T-helper 1 cell (primary cell): ENCODE data around the gene SENP1.
A peak's percentile ranks its signal among the peaks of the same experiment; 100 is the strongest.

Experiments used
- DNase-seq, 5 donors: peaks; one replicate each; pipeline ENCODE4 v3.0.0-alpha.2; 2012 to 2020

The SENP1 gene

DNA sequence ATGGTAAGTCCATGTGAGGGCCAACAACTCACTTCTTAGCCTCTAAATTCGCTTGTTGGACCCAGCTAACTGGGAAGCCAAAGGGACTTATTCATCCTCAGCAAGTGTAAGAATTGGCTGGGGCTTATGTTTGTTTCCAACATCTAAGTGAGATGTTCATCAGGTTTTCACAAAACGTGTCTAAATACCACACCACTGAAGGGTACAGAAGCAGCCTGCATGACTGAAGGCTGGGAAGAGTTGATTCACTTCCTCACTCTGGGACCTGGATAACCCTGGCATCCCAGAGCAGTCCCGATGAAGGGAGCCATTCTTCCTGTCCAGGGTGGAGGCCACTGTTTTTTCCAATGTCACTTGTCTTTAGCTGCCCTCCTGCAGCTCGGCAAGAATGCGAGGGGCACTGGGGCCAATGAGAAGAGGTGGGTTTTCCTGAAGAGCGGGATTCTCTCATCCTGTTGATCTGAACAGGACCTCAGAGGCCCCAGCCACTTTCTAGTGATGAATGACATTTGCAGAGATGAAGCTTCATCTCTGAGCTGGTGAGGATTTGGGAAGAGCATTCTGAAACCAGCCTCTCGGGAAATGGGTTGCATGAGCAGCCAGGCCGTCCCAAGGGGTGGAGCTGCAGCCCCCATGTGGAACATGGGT is 89.4 kb downstream of the SENP1 start:
- no peak for DNase-seq

DNA sequence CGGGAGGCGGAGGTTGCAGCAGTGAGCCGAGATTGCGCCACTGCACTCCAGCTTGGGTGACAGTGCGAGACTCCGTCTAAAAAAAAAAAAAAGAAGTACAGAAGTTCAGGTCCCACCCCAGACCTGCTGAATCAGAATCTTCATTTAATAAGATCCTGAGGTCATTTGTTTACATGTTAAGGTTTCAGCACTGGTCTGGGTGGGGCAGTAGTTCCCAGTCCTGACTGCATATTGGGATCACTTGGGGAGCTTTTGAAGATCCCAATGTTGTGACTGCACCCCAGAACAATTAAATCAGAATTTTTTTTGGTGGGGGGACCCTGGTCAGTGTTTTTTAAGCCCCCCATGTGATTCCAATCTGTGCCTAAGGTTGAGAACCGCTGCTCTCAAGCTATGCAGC is 89.9 kb downstream of the SENP1 start:
- DNase-seq = no peak

DNA sequence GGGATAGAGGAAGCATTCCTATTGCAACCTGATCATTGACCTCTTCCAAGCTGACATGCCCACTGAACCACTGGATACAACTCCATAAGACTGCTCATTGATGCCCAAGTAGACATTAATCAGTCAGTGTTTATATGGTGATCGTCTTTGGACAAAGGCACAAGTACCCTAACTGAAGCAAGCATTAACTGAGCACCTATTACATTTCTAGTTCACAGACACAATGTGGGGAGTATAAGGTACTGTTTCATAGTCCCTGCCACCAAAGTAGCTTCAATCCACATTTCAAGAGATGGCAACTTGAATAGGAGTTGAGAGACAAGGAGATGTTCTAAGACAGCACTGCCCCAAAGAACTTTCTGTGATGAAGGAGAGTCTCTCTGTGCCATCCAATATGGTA is 90.8 kb downstream of the SENP1 start:
- DNase-seq = no peak

DNA sequence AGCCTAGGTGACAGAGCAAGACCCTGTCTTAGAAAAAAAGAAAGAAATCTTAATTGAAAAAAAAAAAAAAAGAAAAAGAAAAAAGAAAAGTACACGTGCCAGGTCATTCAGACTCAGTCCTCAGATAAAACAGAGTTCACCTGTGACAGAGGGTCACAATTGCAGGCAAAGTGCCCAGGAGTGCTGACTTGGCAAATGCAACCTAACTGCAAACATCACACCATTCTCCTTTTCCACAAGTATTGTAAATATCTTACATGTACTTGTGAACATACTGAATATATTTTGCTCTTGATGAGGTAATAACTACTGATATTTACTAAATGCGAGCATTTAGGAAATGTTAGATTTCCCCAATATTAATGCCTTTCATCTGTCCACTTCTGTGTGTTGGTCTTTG is 92.6 kb downstream of the SENP1 start:
- DNase-seq = no peak

DNA sequence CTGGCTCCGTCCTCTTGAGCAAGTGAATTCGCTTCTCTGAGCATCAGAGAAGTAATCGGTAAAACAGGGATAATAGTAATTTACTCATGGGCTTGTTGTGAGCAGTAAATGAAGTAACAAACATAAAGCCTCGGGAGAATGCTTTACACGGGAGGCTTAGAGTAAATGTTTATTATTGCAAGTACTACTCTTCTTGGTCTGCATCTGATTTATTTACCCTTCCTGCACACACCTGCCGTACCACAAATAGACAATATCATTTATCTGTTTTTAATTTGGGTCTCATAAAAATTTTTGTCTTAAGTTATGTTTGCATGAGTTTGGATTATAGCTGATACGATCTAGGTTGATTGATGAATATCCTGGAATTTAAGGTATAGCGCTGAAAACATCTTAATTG is 93.8 kb downstream of the SENP1 start:
- no peak for DNase-seq

DNA sequence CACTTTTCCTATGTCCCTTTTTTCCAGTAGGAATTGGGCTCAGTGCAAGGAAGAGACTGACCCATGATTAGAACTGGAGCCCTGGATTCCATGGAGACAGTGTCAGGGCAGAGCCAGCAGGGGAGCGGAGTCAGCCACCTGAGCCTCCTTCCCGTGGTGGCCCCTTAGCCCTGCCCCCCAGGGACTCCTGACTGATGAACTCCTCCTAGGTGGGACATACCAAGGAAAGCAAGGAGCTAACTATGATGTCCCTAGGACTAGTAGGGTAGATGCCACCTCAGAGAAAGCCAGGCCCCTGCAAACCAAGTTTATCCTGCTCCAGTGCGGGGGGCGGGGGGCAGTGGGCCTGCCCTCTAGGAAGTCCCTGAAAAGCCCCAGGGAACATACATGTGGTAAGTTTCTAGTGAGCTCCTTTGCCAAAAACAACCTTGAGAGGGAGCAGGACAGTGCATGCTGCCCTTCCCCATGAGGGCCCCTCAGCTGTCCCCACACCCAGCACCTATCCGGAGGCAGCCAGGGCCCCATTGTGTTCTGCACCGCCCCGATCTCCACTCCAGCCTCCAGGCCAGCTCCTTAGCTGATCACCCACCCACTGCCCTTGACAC is 95.4 kb downstream of the SENP1 start:
- no peak for DNase-seq

DNA sequence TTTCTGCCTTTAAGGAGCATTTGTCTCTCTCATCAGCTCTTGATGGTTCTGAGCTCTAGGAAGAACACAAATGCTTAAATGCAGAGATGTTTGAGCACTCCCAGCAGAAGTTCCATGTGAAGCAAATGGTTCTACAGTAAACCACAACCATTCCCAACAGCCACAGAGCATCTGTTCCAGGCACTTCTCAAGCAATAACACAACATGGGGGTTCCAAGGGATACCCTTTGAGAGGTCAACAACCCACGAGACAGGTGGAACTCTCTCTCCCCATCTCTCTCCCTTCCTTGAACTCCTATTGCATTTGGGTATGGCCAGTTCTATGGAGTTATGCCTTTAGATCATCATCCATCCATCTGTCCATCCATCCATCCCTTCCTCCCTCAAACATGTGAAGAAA is 96.4 kb downstream of the SENP1 start:
- no peak for DNase-seq

DNA sequence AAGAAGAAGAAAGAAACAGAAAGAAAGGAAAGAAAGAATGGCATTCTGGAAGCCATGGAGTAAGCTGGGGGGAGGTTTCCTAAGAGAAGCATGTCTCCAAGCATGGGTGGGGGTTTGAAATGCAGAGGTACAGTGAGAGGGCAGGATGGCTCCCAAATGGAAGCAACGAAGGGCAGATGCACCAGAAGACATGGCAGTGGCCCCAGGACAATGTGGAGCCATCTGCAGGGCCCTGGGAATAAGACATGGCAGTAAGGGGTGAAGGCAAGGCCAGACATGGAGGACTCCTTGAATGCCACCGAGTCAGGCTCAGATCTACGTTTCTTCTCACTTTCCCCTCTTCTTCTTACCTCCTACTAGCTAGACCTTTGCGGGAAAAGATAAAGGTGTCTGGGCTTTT is 96.9 kb downstream of the SENP1 start:
- DNase-seq = no peak

DNA sequence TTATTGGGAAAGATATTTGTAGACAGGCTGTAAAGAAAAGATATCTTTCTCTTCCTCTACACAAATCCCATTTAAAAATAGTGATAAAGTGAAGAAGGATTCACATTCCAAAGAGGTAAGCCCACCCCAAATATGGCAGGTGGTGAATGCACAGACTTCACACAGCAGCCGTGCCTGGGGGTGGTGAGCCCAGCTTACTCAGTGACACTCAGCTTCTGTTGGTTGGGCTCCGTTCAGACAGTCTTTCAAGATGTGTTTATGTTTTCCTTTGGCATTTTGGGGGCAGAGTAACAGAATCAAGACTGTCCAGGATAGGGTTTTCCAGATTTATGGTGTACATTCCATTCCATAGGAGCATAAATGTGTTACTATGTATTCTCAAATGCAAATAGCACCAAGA is 97.5 kb downstream of the SENP1 start:
- no peak for DNase-seq

DNA sequence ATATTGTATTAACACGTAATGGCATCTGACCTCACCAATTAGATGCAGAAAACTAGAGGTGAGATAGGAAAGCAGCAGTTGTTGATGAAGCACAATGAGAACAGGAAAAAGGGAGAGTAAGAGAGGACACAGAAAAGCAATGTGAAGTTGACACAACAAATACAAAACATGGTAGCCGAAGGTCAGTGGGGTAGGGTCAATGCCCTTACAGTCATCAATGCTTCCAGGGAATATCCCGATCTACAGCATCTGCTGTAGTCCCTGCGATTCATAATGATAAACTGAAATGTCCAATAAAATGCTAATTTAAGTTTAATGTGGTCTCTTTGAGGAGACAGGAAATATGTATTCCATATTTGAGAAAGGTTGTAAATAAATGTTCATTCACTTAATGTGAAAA is 98.7 kb downstream of the SENP1 start:
- no peak for DNase-seq

DNA sequence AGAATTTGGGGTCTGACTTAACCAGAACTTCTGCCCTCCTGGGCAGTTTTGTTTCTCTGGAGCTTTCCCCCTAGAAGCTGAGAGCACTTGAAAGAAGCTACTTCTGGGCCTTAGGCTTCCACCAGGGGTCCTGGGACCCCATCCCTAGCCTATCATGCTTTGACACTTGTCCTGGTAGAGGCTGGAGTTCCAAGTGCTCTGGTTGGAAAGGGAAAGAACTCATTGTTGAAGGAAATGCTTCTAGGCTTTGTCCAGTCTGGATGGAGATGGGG is 100.2 kb downstream of the SENP1 start:
- no peak for DNase-seq

DNA sequence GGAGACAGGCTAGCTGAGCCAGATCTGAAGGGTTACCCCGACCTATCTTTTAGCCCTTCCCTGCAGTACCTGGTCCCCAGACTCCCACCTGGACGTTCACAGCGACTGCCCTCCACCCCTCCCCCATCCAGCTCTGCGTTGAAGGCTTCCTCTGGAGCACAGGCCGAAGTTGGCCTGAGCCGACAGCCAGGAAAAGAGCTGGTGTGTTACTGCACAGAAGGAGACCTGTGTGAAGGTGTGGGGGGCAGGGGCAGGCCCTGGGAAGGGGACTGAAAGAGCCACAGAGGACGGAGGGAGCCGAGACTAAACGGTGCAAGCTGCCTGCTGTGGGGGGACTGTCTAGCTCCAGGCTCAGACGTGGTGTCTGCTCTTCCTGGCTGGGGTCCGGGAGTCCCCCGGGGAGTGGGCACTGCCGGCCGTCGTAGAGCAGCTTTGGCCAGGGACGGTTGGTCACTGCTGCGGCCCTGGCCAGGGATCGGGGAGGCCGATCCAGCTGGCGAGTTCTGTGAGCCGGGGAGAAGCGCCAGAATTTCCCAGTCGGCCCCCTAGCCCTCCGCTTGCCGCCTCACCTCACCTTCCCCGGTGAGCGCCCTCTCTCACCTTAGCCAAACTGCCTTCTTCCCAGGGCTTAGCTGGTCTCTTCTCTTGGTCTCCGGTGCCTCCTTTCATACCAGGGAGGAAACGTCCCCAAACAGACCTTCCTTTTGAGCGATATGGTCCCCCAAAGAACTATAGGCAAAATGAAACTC is 100.7 kb downstream of the SENP1 start:
- DNase-seq = no peak

DNA sequence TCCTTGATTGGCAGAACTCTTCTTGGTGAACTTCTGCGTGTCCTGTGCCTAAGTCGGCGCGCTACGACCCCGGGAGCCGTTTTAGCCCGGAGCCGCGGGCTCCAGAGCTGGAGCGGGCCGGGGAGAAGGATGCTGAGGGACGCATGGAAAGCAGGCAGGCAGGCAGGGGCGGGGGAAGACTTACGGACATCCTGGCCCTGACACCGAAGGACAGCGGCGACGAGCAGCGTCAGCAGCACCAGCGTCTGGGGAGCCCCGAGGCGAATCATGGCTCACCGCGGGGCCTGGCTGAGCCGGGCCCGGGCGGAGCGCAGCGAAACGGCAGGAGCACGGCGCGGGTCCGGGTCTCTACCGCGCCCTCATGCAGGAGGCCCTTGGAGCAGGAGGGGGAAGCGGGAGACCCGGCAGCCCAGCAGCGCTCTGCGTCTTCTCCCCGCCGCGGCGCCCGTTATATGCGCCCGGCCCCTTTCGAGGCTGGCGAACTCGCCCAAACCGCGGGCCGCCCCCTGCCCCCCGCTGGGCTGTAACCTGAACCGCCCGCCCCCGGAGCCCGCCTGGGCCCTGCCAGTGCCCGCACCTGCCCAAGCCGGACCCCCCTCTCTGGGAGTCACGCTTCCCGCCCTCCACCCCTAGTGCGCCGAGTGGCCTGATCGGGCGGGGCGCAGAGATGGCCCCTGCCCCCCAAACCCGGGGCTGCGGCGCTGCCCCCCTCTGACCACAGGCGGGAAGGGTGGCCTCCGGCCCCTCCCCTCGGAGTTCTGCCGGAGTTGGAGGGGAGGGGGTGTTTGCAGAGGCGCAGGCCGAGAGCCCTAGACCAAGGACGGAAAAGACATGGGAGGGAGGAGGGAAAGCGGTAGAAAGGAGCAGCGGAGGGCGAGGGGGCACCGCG is 101.6 kb downstream of the SENP1 start, which contains the start of gene COL2A1:
Gene COL2A1, minus strand, starts transcription at position 424 of the 889 bp plus-strand sequence. Its CDS starts 155 bp downstream, at position 269.
- DNase-seq = peak in 1 of 5 donors; percentile 33

DNA sequence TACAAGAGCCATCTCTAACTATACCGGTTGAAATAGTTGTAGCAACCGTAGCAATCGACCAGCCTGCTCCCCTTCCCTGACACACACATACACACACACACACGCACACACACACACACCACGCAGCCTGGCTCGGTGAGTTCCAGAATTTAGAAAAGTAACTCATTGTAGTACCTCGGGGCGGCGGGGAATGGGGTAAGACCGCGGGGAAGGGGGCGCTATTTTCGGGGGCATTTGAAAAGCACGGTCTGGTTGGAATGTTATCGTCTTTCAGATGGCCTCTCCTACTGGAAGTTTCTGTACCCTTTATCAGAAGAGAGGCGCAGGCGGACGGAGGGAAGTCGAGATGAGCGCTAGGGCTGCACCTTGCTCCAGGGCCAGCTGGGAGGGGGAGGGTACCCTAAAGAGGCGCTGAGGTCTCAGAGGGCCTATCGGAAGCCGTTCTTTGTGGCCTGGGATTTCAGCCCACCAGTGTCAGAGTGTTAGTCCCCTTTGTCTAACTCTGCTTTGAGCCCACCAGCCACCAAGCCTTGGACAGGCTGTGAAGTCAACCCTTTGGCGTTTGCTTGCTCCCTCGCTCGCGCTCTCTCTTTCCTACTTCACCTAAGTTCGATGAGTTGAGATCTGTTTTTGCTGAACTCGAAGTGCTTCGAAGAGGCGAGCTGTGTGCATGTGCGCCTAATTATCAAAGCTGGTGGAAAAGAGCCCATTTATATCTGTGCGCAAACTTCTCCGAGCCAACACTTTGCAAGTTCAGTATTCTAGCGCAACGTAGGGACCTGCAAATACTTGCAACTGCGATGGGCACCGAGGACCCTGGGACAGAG is 102.4 kb downstream of the SENP1 start:
- DNase-seq = peak in 1 of 5 donors; percentile 15

DNA sequence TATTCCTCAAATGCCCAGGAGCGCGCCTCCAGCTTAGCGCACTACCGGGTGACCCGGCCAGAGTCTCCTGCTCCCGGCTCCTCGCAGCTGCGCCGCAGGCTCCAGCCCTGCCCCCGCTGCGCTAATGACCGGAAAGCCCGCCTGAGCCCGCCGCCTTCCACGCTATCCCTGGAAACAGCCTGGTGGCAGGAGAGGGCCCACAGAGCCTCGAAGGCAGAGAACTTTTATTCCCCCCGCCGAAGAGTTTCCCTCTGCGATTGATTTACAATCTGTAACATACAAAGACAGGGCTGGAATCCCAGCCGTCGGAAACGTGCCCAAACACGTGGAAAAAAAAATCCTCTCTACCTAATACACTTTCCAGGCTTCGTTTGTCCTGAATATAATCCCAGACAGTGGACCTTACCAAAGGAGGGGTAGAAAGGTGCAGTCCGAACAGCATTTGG is 103.1 kb downstream of the SENP1 start:
- no peak for DNase-seq

DNA sequence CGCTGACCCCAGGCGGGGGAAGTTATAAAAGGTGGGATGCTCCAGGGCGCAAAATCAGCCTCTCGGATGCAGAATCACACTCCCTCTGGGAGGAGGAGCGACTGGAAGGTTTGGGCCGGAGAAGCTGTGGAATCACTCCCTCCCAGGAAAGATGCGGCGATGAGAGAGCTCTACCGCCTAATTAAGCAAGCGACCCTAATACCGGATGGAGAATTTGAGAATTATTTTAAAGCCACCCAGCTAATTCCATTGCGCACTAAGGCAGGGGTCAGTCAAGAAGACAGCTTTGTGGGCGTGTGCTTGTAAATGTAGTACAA is 103.5 kb downstream of the SENP1 start:
- no peak for DNase-seq

DNA sequence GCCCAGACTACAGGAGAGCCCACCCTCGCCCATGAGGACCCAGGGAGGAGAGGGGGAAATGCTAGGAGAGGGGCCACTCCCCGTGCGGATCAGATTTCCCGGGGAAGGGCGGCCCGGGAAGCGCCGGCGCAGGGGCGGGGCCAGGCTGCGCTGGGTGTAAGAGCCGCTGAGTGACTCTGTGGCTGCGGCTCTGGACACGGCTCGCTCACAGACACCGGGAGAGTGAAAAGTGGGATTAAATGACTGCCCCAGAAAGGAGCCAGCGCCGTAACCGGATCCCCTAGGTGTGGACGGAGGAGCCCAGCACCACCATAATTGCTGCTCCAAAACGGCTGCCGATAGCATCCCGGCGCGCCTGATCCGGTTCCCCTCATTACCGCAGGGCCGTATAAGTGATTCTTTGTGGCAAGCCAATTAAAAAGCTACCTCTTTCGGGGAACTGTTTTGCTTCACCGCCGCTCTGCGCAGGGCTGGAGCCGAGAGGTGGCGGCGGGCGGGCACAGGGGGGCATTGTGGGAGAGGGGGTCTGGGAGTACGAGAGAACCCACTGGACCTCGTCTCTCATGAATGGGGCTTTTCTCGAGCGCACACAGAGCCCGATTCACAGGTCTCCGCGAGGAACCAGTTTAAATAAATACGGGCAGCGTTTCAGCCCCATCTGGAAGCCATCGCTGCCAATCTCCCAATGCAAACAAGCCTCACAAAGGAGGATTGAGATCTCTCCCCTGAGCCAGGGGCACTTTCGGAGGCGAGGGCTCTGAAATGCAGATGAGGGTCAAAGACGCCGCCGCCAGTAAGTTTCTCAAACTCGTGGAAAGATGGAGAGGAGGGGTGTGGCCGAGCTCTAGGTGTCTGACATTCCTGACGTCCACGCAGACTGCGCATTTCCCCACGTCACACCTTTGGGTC is 104.1 kb downstream of the SENP1 start:
- no peak for DNase-seq

DNA sequence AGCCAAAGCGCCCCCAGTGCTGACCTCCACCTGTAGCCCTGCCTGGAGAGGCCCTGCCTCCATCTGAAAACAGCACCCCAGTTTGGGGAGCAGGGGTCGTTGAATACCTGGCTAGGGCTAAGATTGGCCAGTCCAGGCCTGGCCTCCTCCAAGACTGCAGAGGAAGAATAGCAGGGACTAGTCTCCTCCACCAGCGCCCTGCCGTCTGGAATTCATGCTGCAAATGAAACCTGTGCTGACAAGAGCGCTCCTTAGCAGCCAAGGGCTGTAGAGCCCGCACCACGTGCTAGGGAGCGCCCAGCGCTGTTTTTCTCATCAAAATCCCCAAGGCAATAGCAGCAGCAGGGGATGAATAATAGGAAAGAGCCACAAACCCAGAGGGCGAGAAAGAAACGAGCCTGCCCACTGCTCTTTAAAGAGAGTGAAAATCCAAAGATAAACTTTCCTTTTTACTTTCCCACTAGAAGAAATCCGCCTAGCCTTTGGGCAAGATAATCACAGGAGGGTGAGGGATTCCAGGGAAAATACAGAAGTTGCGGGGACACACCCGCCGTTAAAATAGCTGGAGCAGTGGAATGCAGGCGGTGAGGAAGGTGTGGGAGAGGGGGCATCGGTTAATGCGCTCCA is 104.9 kb downstream of the SENP1 start:
- no peak for DNase-seq

DNA sequence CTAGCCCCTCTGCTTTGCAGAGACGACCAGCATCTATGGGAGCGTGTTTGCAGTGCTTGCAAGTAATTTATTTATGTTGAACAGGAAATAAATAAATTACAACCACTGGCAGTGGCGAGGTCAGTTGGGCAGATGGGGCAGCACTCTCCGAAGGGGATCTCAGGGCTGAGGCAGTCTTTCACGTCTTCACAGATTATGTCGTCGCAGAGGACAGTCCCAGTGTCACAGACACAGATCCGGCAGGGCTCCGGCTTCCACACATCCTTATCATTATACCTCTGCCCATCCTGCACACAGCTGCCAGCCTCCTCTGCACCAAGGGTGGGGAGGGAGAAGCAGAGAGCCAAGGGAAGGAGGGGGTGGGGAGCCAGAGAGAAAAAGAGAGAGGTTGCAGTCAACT is 106.1 kb downstream of the SENP1 start:
- DNase-seq = no peak

DNA sequence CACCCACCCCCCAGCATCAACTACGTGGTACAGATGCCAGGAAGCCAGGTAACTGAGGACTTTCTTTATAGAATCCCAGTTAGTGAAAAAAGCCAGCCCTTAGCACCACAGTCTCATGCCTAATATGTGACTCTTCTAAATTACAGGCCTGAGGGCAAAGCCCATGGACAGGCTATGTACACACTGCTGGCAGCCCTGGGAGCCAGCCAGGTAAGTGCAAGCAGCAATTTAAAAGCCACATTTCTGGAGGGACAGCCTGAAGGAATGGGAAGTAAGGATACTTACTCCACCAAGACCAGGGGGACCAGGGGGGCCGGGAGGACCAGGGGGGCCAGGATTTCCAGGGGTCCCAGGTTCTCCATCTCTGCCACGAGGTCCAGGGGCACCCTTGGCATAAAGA is 108.6 kb downstream of the SENP1 start:
- no peak for DNase-seq

DNA sequence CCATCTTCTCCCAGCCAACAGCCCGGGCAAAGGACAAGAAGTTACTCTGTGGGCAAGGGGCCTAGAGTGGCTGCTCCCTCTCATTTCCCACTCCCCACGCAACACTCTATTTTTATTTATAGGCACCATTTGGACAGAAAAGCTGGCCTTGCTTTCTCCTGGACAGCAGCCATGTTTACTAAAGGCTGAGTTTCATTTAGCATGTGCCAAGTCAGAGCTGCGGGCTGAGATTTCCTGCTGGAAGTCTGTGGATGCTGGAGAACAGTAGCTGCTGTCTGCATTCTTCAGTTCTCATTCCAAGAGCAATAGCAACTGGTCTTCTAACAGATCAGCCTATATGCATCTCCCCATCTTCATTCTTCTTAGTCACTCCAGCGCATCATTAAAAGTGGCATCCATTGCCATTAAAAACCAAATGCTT is 109.9 kb downstream of the SENP1 start:
- no peak for DNase-seq
